ENCODE measurements around the gene KCNC3.

The KCNC3 gene

DNA sequence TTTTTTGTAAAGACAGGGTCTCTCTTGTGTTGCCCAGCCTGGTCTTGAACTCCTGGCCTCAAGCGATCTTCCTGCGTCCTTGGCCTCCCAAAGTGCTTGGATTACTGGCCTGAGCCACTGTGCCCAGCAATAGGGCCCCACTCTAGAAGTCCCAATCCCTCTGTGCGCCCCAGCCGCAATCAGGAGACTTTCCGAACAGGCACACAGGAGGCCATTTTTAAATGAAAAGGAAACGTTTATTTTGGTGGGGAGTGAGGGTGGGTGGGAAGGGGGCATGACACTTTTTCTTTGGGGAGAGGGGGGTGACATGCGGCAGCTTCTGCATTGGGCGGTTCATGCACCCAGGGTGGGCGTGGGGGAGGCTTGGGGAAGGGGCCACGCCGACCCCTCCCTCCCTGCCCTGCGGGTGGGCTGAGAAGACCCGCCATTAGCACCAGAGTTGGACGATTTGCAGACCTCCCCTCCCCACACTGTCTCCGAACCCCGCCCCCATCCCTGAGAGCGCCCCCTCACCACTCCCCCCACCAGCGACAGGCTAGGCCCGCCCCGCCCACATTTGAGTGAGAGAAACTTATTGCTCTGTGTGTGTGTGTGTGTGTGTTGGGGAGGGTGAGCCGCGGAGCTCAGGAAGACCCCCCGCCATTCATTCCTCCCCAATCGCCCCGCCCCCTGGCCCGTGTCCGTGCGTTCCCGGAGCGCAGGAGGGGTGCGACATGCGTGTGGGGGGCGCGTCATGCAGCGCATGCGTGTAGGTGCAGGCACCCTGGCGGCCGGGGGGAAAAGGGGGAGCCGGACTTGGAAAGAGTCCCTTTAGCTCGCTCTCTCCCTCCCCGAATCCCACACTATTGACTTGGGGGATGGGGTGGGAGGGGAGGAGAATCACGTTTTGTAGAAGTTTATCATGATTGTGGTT, 17.2 kb downstream of the KCNC3 start:
- H2BK5ac ChIP-seq (ENCODE audit: low read length): no peak overlapping the region
- H3K9me3 ChIP-seq (replicated peaks in 1 of 2; ENCODE audit: control insufficient read depth in 2 of 2, insufficient read depth in 1 of 2, low read depth in 1 of 2, low read length in 2 of 2): peaks cover 0 to 5% of the 10 kb centered on the region in 2 donors
- H2AK5ac ChIP-seq (ENCODE audit: low read depth, low read length): peak overlapping the region; percentile 71
- H3K18ac ChIP-seq (ENCODE audit: low read length): peak overlapping the region; percentile 69
- peak overlapping the region; percentile 23 for H2BK15ac ChIP-seq (ENCODE audit: low read length)
- H3K4me2 ChIP-seq (ENCODE audit: insufficient read depth, low read length, poor library complexity, severe bottlenecking): peak overlapping the region; percentile 68
- peaks cover 3 to 74% (median 25%) of the 10 kb centered on the region in 3 experiments for H3K27me3 ChIP-seq (ENCODE audit: control insufficient read depth in 3 of 3, insufficient read depth in 3 of 3, low read depth in 1 of 3, low read length in 3 of 3)
- H2AFZ ChIP-seq (ENCODE audit: low read length): peak overlapping the region; percentile 71
- H3K4ac ChIP-seq (ENCODE audit: low read length): no peak overlapping the region
- WGBS, 2 donors (ENCODE audit: extremely low coverage in 2 of 2, insufficient read length in 2 of 2, insufficient replicate concordance in 1 of 2): no CpG with 5 or more reads among the region's 42 CpGs
- H3K79me1 ChIP-seq (ENCODE audit: low read depth, low read length): peaks cover under 1% of the 10 kb centered on the region
- H3K14ac ChIP-seq (ENCODE audit: low read length): no peak overlapping the region
- no peak overlapping the region for H4K91ac ChIP-seq (ENCODE audit: low read depth, low read length, poor library complexity)
- peaks cover 5 to 17% of the 10 kb centered on the region in 2 donors for H3K4me1 ChIP-seq (ENCODE audit: control insufficient read depth in 2 of 2, insufficient read depth in 1 of 2, low read depth in 1 of 2, low read length in 2 of 2)
- H4K8ac ChIP-seq (ENCODE audit: low read depth, low read length): no peak overlapping the region
- H3K9ac ChIP-seq (ENCODE audit: low read depth, low read length, poor library complexity): no peak overlapping the region
- no peak overlapping the region for H2BK120ac ChIP-seq (ENCODE audit: low read depth, low read length)
- peak overlapping the region; percentile 95 for H3K23ac ChIP-seq (ENCODE audit: low read depth, low read length, poor library complexity)
- no peak overlapping the region for H3K27ac ChIP-seq (replicated peaks; ENCODE audit: low read length)
- no peaks in the 10 kb centered on the region for H3K36me3 ChIP-seq (replicated peaks in 1 of 2; ENCODE audit: control insufficient read depth in 2 of 2, insufficient read depth in 2 of 2, low read length in 2 of 2)
- no peak overlapping the region for H2BK12ac ChIP-seq (ENCODE audit: low read length)
- DNase-seq (ENCODE audit: low spot score): no peak
- H3K4me3 ChIP-seq (ENCODE audit: low read length in 2 of 2): peak overlapping the region; percentile 32 to 37

DNA sequence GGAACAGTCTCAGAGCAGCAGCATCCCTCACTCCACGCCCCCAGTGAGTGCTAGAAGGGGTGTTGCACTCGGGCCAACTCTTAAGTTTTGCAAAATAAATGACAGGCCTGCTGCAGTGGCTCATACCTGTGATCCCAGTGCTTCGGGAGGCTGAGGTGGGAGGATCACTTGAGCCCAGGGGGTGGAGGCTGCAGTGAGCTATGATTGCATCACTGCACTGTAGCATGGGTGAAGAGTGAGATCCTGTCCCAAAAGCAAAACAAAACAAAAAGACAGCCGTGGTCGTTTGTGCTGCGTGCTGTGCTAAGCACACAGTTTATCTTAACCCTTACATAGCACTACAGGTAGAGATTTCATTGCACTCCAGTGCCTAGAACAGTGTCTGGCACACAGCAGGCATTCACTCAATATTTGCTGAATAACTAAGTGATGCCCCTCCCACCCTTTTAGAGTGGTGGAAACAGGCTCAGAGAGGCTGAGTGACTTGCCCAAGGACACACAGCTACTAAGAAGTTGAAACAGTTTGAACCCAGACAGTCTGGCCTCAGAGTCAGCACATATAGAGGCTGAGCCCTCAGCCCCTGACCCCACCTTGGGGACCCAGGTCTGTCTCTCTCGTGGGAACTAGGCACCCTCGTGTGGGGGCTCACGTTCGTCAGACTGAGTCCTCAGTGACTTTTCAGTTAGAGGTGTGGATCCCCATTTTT, 18.3 kb downstream of the KCNC3 start:
- DNase-seq (ENCODE audit: low spot score): no peak
- Histone ChIP-seq H3K27ac (replicated peaks; ENCODE audit: low read length) (no peak overlapping the region), H2BK120ac (ENCODE audit: low read depth, low read length) (no peak overlapping the region), H3K27me3 (ENCODE audit: control insufficient read depth in 3 of 3, insufficient read depth in 3 of 3, low read depth in 1 of 3, low read length in 3 of 3) (peaks cover 3 to 84% (median 25%) of the 10 kb centered on the region in 3 experiments), H3K9ac (ENCODE audit: low read depth, low read length, poor library complexity) (no peak overlapping the region), H3K36me3 (replicated peaks in 1 of 2; ENCODE audit: control insufficient read depth in 2 of 2, insufficient read depth in 2 of 2, low read length in 2 of 2) (no peaks in the 10 kb centered on the region), H3K9me3 (replicated peaks in 1 of 2; ENCODE audit: control insufficient read depth in 2 of 2, insufficient read depth in 1 of 2, low read depth in 1 of 2, low read length in 2 of 2) (peaks cover 0 to 8% of the 10 kb centered on the region in 2 donors), H2BK12ac (ENCODE audit: low read length) (no peak overlapping the region), H4K91ac (ENCODE audit: low read depth, low read length, poor library complexity) (no peak overlapping the region), H2BK15ac (ENCODE audit: low read length) (peak overlapping the region; percentile 12), H3K79me1 (ENCODE audit: low read depth, low read length) (peaks cover 2% of the 10 kb centered on the region), H3K14ac (ENCODE audit: low read length) (no peak overlapping the region), H3K4me1 (ENCODE audit: control insufficient read depth in 2 of 2, insufficient read depth in 1 of 2, low read depth in 1 of 2, low read length in 2 of 2) (peaks cover 3 to 12% of the 10 kb centered on the region in 2 donors), H3K23ac (ENCODE audit: low read depth, low read length, poor library complexity) (no peak overlapping the region), H3K4me2 (ENCODE audit: insufficient read depth, low read length, poor library complexity, severe bottlenecking) (no peak overlapping the region), H4K8ac (ENCODE audit: low read depth, low read length) (no peak overlapping the region), H2AFZ (ENCODE audit: low read length) (no peak overlapping the region), H2BK5ac (ENCODE audit: low read length) (no peak overlapping the region), H3K4me3 (ENCODE audit: low read length in 2 of 2) (no peak overlapping the region), H2AK5ac (ENCODE audit: low read depth, low read length) (no peak overlapping the region), H3K18ac (ENCODE audit: low read length) (no peak overlapping the region), H3K4ac (ENCODE audit: low read length) (no peak overlapping the region)
- WGBS, 2 donors (ENCODE audit: extremely low coverage in 2 of 2, insufficient read length in 2 of 2, insufficient replicate concordance in 1 of 2): no CpG with 5 or more reads among the region's 10 CpGs

DNA sequence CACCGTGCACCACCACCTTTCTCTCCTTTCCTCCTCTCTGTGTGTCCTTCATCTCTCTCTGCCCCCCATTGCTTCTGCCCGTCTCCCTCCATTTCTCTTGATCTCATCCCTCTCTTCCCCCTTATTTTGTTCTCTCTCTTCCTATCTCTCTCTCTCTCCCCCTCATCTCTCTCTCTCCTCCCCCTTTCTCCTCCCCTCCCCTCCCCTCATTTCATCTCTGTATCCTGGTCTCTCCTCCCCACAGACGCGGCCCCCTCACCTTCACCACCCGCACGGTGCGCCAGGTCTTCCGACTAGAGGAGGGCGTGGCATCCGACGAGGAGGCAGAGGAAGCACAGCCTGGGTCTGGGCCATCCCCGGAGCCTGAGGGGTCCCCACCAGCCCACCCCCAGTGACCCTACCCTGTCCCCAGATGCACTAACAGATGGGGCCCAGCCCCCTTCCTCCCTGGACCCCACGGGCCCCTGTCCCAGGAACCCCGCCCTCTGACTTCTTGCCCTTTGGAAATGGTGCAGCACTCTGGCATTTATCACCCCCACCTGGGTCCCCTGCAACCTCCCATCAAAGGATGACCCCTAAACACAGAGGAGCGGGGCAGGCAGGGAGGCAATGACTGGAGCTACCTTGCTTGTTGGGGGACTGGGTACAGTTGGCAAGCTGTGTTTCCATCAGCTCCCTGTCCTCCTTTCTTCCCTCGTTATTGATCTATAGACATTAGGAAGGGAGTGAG, 19.6 kb downstream of the KCNC3 start:
- Histone ChIP-seq H3K23ac (ENCODE audit: low read depth, low read length, poor library complexity) (peak overlapping the region; percentile 19), H3K9me3 (replicated peaks in 1 of 2; ENCODE audit: control insufficient read depth in 2 of 2, insufficient read depth in 1 of 2, low read depth in 1 of 2, low read length in 2 of 2) (peaks cover 0 to 8% of the 10 kb centered on the region in 2 donors), H3K4ac (ENCODE audit: low read length) (no peak overlapping the region), H4K8ac (ENCODE audit: low read depth, low read length) (no peak overlapping the region), H3K36me3 (replicated peaks in 1 of 2; ENCODE audit: control insufficient read depth in 2 of 2, insufficient read depth in 2 of 2, low read length in 2 of 2) (no peaks in the 10 kb centered on the region), H3K4me3 (ENCODE audit: low read length in 2 of 2) (no peak overlapping the region), H3K27ac (replicated peaks; ENCODE audit: low read length) (no peak overlapping the region), H3K4me2 (ENCODE audit: insufficient read depth, low read length, poor library complexity, severe bottlenecking) (no peak overlapping the region), H3K9ac (ENCODE audit: low read depth, low read length, poor library complexity) (no peak overlapping the region), H3K14ac (ENCODE audit: low read length) (no peak overlapping the region), H3K18ac (ENCODE audit: low read length) (no peak overlapping the region), H3K79me1 (ENCODE audit: low read depth, low read length) (peaks cover 2% of the 10 kb centered on the region), H4K91ac (ENCODE audit: low read depth, low read length, poor library complexity) (no peak overlapping the region), H2AK5ac (ENCODE audit: low read depth, low read length) (no peak overlapping the region), H2AFZ (ENCODE audit: low read length) (no peak overlapping the region), H2BK15ac (ENCODE audit: low read length) (no peak overlapping the region), H3K4me1 (ENCODE audit: control insufficient read depth in 2 of 2, insufficient read depth in 1 of 2, low read depth in 1 of 2, low read length in 2 of 2) (peaks cover 0 to 9% of the 10 kb centered on the region in 2 donors), H2BK5ac (ENCODE audit: low read length) (no peak overlapping the region), H3K27me3 (ENCODE audit: control insufficient read depth in 3 of 3, insufficient read depth in 3 of 3, low read depth in 1 of 3, low read length in 3 of 3) (peaks cover 3 to 90% (median 20%) of the 10 kb centered on the region in 3 experiments), H2BK12ac (ENCODE audit: low read length) (no peak overlapping the region), H2BK120ac (ENCODE audit: low read depth, low read length) (no peak overlapping the region)
- WGBS, 2 donors (ENCODE audit: extremely low coverage in 2 of 2, insufficient read length in 2 of 2, insufficient replicate concordance in 1 of 2): no CpG with 5 or more reads among the region's 16 CpGs
- no peak for DNase-seq (ENCODE audit: low spot score)
